NK-92 treated with Interleukin-12 subunit alpha and Interleukin-12 subunit beta, amount 100 ng/mL, for 24 hours (cell line): ENCODE data around the gene CDC14A.
"Not testable (repeated sequence)": the region's sequence is repeated elsewhere in the genome, so short reads cannot be mapped to it uniquely, and the experiment has no call there.

Experiments
- DNase-seq: peaks from one replicate; lab custom pipeline; 2025; lab: John Stamatoyannopoulos, UW

Gene CDC14A, protein sequence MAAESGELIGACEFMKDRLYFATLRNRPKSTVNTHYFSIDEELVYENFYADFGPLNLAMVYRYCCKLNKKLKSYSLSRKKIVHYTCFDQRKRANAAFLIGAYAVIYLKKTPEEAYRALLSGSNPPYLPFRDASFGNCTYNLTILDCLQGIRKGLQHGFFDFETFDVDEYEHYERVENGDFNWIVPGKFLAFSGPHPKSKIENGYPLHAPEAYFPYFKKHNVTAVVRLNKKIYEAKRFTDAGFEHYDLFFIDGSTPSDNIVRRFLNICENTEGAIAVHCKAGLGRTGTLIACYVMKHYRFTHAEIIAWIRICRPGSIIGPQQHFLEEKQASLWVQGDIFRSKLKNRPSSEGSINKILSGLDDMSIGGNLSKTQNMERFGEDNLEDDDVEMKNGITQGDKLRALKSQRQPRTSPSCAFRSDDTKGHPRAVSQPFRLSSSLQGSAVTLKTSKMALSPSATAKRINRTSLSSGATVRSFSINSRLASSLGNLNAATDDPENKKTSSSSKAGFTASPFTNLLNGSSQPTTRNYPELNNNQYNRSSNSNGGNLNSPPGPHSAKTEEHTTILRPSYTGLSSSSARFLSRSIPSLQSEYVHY

DNA sequence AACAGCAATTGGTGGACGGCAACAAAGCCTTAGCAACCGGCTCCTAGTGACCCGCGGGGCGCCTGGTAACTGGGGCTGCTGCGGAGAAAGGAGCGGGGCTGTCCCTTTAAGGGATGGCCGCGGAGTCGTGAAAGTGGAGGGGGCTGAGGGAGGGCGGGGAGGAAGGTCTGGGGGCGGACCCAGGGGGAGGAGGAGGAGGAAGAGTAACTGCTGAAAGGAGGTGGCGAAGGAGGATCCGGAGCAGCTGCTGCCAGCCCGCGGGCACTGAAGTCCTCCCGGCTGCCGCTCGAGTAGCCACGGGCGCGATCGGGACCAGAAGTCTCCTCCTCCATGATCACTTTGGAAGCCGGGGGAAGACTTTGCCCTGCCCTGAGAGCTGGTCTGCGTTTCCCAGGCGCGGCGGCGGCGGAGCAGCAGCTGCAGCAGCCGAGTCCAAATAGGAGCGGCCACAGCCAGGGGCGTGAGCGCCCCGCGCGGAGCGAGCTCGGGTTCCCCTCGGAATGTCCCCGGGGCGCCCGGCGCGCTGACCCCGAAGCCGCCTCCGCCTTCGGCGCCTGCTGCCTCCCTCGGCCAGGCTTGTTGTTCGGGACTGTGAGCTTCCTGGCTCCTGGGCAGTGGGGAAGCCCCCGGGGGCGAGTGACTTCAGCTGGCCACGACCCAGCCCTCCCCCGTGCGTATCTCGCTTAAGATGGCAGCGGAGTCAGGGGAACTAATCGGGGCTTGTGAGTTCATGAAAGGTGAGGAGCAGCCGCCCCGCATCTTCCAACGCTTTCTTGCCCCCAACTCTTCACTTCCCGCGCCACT lies at the start of gene CDC14A:
CDC14A (plus strand) TSS at position 240 of the 804 bp plus-strand sequence; CDS start at position 689, 449 bp downstream.
- DNase-seq, result peak; percentile 92

DNA sequence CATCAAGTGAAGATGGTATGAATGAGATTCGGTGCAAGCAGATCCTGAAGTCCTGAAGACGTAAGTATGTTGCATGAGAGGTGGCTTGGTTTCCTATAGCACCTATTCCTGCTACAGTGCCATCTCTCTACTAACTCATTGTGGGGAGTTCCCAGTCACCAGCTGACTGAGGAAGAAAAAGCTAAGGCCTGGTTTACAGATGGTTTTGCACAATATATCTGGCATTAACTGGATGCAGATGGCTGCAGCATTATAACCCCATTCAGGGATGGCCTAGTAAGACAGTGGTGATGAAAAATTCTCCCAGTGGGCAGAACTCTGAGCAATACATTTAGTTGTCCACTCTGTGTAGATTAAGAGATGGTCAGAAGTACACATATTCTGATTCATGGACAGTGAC lies 49.6 kb upstream of the CDC14A start:
- DNase-seq, result no peak

DNA sequence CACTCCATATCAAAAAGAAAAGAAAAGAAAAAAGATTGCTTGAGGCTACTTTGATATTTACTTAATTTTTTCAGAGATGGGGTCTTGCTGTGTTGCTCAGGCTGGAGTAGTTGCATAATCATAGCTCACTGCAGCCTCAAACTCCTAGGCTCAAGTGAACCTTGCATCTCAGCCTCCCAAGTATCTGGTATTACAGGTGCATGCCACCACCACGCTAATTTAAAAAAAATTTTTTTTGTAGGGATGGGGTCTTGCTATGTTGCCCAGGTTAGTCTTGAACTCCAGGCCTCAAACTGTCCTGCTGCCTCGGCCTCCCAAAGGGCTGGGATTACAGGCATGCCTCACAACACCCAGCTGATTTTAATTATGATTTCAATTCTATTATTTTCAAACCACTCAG lies 48.1 kb upstream of the CDC14A start:
- no peak for DNase-seq

DNA sequence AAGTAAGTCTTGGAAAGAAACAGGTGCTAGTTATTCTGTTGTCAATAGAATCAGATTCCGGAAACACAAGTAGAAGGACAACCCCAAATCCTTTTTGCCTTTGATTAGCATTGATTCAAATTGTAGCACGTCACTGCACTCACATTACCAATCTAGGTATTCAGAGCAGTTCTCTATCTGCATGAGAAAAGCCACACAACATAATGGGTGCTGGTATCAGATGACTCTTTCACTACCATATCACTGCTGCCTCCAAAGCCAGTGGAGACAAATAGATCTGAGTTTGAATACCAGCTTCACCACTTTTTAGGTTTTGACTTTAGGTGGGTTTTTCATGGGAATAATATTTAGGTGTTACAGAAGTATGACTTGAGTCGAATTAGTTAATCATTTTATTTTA lies 47.4 kb upstream of the CDC14A start:
- no peak for DNase-seq

DNA sequence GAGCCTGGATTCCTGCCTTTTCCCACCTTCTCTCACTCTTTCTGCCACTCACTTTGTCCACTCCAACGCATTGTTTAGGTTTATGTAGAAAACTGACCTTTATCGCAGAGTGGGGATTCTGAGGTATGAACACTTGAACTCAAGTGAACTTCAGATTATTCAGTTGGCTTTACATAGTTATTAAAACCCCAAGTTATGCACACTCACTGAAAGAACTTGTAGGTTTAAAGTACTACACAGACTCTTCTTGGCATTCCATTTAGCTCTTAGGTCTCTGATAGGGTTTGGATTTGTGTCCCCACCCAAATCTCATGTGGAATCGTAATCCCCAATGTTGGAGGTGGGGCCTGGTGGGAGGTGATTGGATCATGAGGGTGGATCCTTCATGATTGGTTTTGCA lies 46.4 kb upstream of the CDC14A start:
- no peak for DNase-seq

DNA sequence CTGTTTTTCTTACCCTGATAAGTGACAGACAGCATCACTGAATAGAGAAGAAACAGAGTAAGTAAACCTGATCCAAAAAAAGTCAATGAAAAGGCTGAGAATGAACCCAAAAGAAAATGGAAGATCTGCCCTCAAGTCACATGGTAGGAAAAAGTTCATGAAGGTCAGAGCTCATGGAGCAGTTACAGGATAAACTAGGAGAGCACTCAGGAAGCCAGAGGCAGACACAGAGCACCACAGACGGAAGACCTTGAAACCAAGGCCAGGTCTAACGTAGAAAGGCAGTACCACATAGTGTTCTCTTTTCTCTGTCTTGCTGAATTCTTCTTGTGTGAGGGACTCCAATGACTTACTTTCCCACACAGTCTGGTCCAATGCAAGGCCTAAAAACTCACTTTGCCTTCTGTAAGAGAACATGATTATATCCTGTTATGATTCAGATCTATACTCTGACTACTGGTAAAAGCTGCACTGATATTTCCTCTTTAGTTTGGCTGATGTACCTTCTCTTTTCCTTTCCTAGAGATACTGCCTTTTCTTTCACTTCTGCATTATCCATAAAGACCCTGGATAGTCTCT lies 45.5 kb upstream of the CDC14A start:
- no peak for DNase-seq

DNA sequence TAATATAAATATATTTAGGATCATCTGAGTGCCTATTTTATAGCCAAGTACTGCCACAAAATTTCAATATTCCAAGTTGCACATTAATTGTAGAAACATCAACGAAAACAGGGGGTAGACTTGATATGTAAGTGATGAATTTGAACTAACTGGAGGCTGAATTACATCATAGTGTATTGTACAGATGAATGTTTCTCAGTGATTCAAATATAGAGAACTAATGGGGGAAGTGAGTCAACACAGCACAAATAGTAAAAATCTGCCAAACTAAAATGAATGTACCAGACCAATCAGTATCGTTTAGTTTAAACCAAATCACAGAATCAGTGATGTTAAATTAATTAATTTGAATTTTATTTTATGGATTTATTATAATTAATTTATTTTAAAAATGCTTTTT lies 43.5 kb upstream of the CDC14A start:
- DNase-seq, result no peak

DNA sequence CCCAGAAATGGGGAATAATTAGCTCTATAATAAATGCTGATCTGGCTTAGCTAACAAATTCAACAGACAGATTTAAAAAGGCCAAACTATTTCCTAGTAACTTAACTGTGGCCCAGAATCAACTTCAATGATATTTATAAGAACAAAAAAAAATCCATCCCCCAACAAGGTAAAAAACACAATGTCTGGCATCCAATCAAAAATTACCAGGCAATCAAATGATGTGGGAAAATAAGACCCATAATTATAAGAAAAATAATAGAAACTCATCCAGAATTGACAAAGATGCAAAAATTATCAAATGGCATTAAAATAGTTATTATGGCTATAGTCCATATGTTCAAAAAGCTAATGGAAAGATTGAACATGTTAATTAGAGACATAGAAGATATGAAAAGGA lies 42.4 kb upstream of the CDC14A start:
- no peak for DNase-seq

DNA sequence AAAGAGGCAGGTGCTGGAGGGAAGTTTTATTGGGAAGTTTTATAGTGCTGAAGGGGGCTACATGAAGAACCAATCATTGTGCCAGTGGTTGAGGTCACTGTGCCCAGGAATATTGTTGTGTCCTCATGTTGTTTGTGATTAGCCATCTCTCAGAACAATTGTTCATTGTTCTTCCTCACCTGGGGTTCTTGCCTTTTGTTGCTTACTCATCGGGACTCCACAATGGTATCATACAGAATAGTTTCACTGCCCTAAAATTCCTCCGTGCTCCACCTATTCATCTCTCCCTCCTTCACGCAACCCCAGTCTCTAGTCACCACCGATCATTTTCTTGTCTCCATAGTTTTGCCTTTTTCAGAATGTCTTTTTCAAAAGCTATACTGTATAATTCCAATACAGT lies 38.9 kb upstream of the CDC14A start:
- no peak for DNase-seq

DNA sequence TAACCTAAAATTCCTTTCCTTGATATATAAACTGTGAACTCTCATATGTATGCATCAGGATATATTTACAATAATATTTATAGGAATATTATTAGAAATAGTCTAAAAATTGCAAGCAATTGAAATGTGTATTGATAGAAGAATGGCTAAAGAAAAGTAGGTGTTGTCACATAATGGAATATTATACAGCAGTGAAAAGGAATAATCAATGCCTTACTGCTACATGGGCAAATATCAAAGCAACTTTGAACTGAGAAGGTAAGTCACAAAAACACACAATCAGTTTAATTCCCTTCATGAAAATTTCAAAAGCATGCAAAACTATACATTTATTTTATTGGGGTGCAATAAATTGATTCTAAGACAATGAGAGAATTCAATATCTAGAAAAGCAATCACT lies 35.7 kb upstream of the CDC14A start:
- no peak for DNase-seq

DNA sequence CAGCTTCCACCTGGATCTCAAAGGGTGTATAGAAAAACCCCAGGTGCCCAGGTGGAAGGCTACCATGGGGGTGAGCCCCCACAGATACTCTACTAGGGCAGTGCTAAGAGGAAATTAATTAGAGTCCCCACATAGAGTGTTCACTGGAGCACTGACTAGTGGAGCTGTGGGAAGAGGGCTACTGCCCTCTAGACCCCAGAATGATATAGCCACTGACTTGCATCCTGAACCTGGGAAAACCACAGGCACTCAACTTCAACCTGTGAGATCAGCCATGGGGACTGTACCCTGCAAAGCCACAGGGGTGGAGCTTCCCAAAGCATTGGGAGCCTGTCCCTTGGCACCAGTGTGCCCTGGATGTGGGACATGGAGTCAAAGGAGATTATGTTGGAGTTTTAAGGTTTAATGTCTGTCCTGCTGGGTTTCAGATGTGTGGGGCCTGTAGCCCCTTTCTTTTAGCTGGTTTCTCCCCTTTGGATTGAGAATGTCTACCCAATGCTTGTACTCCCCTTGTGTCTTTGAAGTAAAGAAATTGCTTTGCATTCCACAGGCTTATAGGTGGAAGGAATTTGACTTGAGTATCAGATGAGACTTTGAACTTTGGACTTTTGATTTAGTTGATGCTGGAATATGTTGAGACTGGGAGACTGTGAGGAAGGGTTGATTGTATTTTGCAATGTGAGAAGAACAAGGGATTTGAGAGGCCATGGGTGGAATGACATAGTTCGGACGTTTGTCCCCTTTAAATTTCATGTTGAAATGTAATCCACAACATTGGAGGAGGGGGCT lies 31.8 kb upstream of the CDC14A start:
- DNase-seq, result no peak

DNA sequence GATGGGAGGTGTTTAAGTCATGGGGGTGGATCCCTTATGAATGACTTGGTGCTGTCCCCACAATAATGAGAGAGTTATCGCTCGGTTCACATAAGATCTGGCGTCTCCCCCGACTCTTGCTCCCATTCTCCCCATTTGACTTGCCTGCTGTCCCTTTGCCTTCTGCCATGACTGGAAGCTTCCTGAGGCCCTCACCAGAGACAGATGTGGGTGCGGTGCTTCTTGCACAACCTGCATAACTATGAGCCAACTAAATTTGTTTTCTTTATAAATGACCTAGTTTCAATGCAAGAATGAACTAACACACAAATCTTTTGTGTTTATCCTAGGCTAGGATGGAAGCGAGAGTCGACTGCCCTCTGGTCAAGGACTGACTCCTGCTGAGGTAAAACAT lies 31.2 kb upstream of the CDC14A start:
- no peak for DNase-seq

DNA sequence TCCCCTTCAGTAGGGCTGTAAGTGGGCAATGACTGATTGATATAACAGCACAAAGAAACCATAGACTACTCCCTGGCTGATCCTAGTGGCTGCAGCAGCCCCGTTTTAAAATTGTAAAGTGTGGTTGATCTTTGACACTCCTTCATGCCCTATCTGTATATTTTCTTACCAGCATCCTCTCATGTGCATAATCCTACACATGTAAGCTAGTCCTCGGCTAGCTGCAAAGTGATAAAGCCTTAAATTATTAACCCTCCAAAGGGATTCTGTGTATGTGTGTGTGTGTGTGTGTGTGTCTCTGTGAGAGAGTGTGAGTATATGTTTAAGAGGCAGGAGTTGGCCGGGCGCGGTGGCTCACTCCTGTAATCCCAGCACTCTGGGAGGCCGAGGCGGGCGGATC lies 30.8 kb upstream of the CDC14A start:
- DNase-seq, result no peak

DNA sequence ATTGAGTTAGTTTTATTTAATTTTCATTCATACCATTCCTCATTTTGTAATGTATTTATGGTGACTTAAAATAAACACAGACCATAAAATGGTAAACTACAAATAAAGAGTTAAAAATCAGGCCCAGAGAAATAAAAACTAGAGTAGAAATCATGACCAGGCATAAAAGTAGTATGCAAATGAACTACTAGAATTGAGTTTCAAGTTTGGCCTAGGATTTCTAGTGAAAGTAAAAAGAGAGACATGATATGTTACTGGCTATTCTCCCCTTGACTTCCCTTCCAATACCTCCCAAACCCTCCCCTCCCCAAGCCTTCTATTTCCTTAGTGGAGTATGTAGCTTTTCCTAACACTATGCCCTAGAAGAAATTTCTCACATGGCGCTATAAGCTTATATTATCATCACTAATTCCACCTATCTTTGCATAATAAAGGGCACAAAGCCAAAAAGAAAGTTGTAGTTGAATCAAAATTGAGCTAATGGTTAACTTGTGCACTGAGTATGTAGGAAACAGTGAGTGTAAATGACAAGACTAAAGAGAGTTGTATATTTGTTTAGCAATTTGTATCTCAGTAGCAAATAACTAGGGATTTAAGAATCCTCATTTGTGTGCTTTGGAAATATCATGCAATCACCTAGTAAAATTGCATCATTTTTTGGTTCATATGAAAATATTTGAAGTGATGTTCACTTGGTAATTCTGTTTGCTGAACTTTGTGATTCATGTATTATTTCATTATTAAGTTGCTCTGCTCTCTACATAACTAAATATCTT lies 29.7 kb upstream of the CDC14A start:
- no peak for DNase-seq

DNA sequence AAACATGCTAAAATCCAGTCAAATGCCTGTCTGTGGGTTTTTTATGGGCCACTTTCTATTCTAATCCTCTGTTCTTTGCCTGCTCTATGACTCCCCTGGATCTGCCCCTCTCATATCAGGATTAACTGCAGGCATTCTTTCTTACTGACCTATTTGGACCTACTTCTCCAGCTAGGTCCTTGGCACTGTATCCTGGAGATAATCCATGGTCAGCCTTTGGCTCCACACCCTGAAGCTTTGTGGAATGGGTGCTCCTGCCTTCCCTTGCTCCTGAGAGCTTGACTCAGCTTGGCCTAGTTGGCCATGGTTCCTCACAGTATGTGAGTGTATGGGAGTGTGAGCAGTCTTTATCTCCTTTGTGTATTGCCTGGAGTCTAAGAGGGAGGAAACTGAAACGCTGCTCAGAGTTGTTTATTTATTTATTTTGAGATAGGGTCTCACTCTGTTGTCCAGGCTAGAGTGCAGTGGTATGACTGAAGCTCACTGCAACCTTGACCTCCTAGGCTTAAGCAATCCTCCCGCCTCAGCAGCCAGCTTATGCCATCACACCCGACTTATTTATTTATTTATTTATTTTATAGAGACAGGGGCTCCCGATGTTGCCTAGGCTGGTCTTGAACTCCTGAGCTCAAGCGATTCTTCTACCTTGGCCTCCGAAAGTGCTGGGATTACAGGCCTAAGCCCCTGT lies 28.7 kb upstream of the CDC14A start:
- DNase-seq, result no peak

DNA sequence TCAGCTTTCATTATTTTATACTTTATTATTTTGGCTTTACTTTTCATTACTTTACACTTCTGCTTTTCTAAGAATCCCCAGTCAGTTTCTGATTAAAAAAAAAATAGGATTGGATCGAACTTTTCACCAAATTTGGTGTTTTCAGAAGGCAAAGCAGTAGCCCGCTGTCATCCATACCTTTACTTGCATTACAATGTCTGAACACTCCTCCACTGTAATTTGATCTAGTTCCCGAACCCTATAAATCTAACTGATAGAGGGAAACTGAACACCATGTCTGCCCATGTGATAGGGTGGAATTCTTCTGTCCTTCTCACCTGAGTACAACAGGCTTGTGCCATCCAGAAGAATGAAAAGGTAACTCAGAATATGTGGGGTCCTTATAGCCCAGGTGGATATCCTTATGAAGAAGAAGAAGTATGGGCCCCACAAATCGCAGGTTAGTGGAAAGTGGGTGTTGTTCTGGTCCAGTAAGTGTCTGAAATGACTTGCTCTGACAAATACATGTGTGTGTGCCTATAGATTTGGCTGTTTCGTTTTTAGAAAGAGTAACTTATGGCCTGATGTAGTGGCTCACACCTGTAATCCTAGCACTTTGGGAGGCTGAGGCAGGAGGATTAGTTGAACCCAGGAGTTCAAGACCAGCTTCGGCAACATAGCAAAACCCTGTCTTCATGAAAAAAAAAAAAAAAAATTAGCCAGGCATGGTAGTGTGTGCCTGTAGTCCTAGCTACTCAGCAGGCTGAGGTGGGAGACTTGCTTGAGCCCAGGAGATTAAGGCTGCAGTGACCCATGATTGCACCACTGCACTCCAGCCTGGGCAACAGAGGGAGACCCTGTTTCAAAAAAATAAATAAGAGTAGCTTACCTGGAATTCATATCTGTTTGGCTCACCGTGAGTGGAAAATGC lies 26.6 kb upstream of the CDC14A start:
- DNase-seq, result no peak

DNA sequence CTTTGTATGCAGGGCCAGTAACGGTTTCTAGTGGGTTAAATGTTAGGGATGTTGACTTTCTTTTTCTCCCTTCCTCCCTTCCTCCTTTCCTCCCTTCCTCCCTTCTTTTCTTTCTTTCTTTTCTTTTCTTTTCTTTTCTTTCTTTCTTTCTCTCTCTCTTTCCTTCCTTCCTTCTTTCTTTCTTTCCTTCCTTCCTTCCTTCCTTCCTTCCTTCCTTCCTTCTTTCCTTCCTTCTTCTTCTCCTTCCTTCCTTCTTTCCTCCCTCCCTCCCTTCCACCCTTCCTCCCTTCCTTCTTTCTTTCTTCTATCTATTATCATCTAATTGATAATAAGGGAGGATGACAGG lies 26.0 kb upstream of the CDC14A start:
- not testable (repeated sequence) for DNase-seq

DNA sequence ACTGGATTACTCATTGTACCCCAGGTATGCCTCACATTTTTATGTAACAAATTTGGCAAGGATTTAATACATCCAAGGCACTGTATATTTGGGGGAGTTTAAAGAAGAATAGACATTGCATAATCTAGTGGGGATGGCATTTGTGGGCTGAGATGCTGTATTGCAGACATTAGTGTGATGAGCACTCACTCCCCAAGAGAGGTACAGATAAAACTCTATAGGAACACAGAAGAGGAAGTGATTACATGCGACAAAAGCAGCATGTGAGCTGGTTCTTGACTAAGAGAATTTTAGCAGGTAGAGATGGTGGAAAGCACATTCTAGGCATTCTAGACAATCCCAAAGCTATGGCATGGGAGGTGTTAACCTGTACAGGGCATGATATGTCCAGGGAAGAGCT lies 24.2 kb upstream of the CDC14A start:
- no peak for DNase-seq

DNA sequence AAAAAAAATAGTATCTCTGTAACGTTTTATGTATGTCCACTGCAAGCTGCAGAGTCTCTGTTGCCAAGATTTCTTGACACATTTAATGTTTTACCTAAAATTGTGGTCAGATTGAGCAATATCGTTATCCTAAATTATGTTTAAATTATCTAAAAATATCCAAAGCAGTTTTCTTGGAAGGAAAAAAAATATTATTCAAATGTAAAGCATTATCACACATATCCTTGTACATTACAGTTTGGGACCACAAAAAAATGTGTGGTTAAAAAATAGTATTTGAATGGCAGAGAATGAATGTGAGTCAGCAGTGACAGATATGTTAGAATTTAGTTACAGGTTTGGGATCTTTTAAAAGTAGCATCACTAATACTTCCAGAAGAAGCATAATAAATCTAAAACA lies 21.2 kb upstream of the CDC14A start:
- not testable (repeated sequence) for DNase-seq
